HG03442 (cell line): ENCODE results near the gene AP1M1.

Experiments used
- ATAC-seq: cut with Tn5 transposase; IDR thresholded peaks from one replicate; pipeline ENCODE4 v1.9.1; 2021; ENCODE audit warnings: mild to moderate bottlenecking, moderate library complexity; ENCODE audit not compliant: unreplicated experiment

The AP1M1 gene

GRCh38 chr19:16229322-16229641, 31.6 kb downstream of the AP1M1 start:
- ATAC-seq: no peak

DNA sequence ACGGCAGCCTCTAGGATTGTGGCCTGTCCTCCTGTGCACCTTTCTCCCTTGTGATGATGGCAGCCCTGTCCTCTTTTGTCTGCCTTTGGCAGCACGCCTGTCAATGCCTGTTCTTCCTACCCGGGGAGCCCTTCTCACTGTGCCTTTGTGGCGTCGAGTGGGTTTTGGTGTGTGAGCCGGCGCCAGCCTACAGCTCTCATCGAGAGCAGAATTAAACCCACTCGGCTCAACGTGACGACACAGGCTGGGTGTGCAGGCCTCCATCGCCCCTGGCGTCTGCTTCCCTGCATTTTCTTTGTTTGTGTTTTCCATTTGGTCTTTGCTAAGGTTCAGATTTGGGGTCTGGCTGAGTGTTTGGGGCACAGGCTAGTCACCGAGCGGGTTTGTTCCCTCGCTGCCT, 34.4 kb downstream of the AP1M1 start:
- ATAC-seq: no peak

DNA sequence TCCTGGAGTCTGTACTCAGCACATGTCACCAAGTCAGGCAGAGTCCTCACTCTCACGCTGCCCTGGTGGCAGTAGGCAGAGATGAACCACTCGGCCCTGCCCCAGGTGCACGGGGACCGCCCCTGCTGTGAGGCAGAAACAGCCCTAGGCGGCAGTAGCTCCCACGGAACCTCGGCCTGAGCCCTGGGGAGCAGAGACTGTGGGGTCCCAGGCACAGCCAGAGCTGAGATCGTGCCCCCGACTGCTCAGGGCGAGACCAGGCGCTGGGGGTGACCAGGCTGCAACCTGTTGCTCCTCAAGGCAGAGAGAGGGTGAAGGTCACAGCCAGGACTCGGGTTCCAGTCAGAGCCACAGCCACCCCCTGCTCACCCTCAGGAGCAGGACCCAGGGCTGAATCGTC, 34.9 kb downstream of the AP1M1 start:
- ATAC-seq: no peak

DNA sequence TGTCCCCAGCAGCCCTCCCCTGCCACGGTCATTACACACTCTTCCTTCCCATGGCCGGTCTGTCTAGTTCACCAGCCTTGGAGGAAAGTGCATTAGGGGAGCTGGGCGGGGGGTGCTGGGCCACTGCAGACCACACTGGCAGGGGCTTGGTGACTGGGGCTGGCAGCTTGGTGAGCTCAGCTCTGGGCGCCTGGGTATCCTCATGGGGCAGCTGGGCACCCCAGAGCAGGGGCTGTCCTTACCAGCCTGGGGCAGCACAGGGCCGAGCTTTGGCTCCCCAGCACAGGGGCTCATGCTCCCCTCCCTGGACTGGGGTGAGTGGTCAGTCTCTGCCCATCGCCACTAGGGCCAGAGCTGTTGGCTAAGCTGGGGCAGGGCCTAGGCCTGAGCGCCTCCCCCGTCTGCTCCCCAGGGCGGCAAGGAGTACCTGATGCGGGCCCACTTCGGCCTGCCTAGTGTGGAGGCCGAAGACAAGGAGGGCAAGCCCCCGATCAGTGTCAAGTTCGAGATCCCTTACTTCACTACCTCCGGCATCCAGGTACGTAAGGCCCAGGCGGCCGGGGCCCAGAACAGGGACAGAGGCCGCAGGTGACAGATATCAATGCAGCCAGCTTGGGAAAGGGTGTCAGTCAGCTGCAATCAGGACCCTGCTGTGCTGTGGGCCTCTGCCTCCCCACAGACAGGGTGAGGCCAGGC, 35.5 kb downstream of the AP1M1 start:
- no peak for ATAC-seq

DNA sequence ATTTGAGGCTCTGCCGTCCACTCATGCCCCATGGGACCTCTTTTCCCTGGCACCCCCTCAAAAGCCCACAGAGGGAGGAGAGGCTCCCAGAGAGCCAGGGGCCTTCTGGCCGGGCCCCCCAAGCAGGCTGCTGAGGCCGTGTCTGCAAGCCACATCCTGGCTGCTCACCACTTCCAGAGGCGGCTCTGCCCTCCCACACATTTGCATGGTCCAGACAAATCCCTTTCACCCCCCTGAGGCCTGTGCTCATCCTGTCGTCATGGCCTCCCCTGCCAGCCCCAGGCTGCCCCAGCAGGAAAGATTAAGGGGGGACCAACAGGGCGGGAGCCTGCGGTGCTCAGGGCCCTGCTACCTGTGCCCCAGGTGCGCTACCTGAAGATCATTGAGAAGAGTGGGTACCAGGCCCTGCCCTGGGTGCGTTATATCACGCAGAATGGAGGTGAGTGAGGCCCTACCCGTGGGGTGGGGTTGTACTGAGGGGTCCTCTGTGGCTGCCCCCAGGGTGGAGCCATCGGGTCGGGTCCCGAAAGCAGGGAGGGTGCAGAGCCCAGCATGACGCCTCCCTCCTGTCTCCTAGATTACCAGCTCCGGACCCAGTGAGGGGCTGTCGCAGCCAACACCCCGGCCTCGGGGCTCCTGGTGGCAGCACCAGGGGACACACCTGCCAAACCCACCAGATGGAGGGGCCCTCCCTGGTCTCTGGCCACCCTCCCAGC, 36.3 kb downstream of the AP1M1 start:
- no peak for ATAC-seq

GRCh38 chr19:16234552-16235445, 37.1 kb downstream of the AP1M1 start:
- no peak for ATAC-seq

- ATAC-seq: no peak
Observed at GRCh38 chr19:16235811-16236652, 38.3 kb downstream of the AP1M1 start.

- ATAC-seq: no peak
Observed at GRCh38 chr19:16244091-16244490, 46.4 kb downstream of the AP1M1 start.

GRCh38 chr19:16247353-16248182, 49.9 kb downstream of the AP1M1 start:
- ATAC-seq: no peak

DNA sequence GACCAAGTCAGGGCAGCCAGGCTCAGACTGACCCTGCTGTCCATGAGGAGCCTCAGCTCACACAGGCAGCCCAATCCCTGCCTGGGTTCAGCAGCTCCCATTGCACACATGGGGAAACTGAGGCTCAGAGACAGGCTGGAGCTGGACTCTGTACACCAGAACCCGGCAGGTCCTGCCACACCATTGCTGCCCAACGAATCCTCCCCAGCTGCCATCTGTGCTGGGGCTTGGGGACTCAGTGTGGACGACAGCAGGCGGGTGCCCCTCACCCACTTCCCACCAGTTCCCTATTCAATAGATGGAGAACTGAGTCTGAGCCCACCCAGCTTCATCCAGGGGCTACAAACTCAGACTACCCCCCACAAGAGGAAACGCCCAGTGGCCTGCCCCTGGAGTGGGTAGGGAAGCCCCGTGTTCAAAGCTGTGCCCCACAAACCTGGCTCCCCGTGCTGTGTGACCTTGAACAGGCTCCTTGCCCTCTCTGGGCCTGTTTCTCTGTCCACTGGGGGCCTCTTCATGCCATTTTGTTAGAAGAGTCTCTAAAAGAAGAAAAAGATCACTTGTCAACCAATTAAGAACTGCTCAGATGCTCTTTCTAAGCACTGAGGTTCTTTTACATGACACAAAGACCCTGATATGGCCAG, 50.8 kb downstream of the AP1M1 start:
- no peak for ATAC-seq

GRCh38 chr19:16249826-16250404, 52.2 kb downstream of the AP1M1 start:
- ATAC-seq: no peak

- no peak for ATAC-seq
Observed at GRCh38 chr19:16252459-16253205, 54.9 kb downstream of the AP1M1 start.

- no peak for ATAC-seq
Observed at GRCh38 chr19:16254851-16255408, 57.2 kb downstream of the AP1M1 start.

DNA sequence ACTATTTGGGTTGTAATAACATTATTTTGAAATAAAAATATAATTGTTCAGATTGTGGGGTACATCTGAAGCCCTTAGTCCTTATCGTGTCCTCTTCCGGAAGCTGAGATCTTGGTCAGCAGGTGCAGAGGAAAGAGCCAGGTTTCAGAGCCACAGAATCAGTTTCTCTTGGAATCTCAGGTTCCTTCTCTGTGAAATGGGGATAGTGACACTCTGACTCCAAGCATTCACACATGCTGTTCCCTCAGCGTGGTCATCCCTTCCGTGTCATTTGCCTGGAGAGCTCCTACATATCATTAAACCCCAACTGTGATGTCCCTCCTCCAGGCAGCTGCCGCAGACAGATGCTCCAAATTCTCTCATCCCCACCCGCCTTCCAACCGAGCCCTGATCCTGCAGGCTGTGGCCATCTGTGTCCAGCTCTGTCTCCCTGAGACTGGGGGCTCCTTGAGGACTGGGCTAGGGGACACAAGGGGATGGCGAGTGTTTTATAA, 59.8 kb downstream of the AP1M1 start:
- ATAC-seq: no peak

DNA sequence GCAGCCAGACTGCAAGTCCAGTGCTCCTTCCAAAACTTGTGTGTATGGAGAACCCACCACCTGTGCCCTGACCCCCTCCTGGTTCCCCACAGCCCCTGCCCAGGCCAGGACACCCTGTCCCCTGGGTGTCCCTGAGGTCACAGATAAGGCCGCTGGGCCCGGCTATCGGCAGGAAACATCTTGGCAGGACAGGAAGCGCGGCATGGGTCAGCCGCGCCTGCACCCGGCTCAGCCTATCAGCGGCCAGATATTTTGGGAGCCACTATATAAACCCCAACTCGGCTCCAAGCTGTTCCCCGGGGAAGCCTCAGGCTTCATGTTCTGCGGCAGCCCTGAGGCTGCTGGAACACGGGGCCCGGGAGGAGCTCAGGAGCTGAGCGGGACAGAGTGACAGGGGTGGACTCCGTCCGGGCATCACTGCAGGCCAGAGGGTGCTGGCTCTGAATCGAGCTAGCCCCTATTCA, 60.8 kb downstream of the AP1M1 start:
- ATAC-seq: no peak

GRCh38 chr19:16259385-16260159, 61.9 kb downstream of the AP1M1 start:
- ATAC-seq: no peak

- no peak for ATAC-seq
Observed at GRCh38 chr19:16260160-16260811, 62.6 kb downstream of the AP1M1 start.
